ENCODE data around the gene SLC6A18. TPM values are rescaled to one million over a fixed set of nuclear protein-coding genes. Genes with fewer than 3 reads are reported as not detected.

Gene SLC6A18
- total and polyA plus RNA-seq, 2 of the 4 experiments (the other 2 are of a cell fraction), result not detected

DNA sequence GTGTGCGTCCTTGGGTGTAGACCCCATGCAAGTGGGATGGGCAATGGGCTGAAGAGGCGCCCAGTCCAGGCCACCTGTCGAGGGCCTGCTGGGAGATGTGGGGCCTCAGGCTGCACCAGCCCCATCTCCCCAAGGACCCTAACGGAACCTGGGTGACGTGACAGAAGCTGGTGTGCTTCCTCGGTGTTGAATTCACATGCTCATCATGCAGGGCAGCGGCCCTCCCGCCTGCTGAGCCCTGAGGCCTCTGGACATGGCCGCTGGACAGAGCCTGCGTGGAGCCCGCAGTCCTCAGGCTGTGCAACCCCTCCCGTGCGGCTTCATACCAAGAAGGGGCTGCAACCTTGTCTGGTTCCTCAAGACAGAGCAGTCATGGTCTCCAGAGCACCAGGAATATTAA is 42.9 kb downstream of the SLC6A18 start:
- dilution Hi-C loops (cut with HindIII; ENCODE audit: low sequenced_read_pairs, unreplicated experiment), result no loop called here
- 52% methylated on average over 5 of the region's 13 CpGs; no CpG with 5 or more reads in 1 of the 2 experiments for WGBS, 2 experiments (ENCODE audit: extremely low coverage in 2 of 2, insufficient read length in 1 of 2)

More for the DNA sequence above, 42.9 kb downstream of the SLC6A18 start:
- Histone ChIP-seq H2BK20ac (ENCODE audit: low read depth, low read length) (no peak overlapping the region), H3K56ac (ENCODE audit: extremely low read depth, insufficient read depth, low read length) (no peak overlapping the region), H3K14ac (replicated peaks; ENCODE audit: low read depth, low read length) (no peak overlapping the region), H3K4me3 (ENCODE audit: insufficient read depth, low read depth, low read length) (no peak overlapping the region), H3K18ac (ENCODE audit: low read depth, low read length) (no peak overlapping the region), H4K5ac (ENCODE audit: low read depth, low read length) (no peak overlapping the region), H2AK5ac (ENCODE audit: low read depth, low read length) (no peak overlapping the region), H3K36me3 (ENCODE audit: control insufficient read depth, insufficient read depth, low read length) (no peaks in the 10 kb centered on the region), H2BK15ac (ENCODE audit: low read depth, low read length) (no peak overlapping the region), H4K91ac (ENCODE audit: insufficient read depth, low read depth, low read length) (no peak overlapping the region), H3K79me1 (ENCODE audit: low read depth in 1 of 2, low read length in 2 of 2) (no peaks in the 10 kb centered on the region), H3K23ac (ENCODE audit: low read depth, low read length) (no peak overlapping the region), H3K4me2 (ENCODE audit: low read depth, low read length) (no peak overlapping the region), H2BK120ac (ENCODE audit: low read depth, low read length) (no peak overlapping the region), H2AK9ac (replicated peaks; ENCODE audit: low read depth, low read length, poor library complexity) (no peak overlapping the region), H4K8ac (ENCODE audit: low read depth in 2 of 2, low read length in 2 of 2) (no peak overlapping the region), H4K20me1 (ENCODE audit: insufficient read depth, low read length) (no peaks in the 10 kb centered on the region), H3K27me3 (ENCODE audit: control insufficient read depth, insufficient read depth, low read length) (no peaks in the 10 kb centered on the region), H3K9ac (ENCODE audit: low read depth, low read length) (no peak overlapping the region), H3K4me1 (ENCODE audit: control insufficient read depth, insufficient read depth, low read length) (no peaks in the 10 kb centered on the region), H2BK5ac (ENCODE audit: low read depth, low read length, poor library complexity, severe bottlenecking) (no peak overlapping the region), H3K9me1 (ENCODE audit: insufficient read depth, low read length) (no peaks in the 10 kb centered on the region), H3K27ac (ENCODE audit: insufficient read depth, low read length) (no peak overlapping the region), H2AFZ (replicated peaks; ENCODE audit: low read length, poor library complexity) (no peak overlapping the region), H3K4ac (ENCODE audit: low read depth, low read length) (no peak overlapping the region), H3K9me3 (ENCODE audit: control insufficient read depth, insufficient read depth, low read length) (peaks cover 40% of the 10 kb centered on the region)
- CTCF ChIA-PET, result interaction anchor here (0.7 kb wide), 1 partner anchor 541 kb away, joined by 3 read pairs; no protein-coding TSS in a partner anchor
- BruUV-seq (replicated peaks), result no TSS peak
- in situ Hi-C loops (cut with MboI; ENCODE audit: low sequenced_read_pairs), result no loop called here
- POLR2A ChIA-PET (ENCODE audit: unreplicated experiment), result no interaction called here
- ATAC-seq (ENCODE audit: low read depth) (no peak), DNase-seq (no peak)
- TF ChIP-seq RAD21 (IDR thresholded peaks at IDR 0.05; ENCODE audit: low read length), result no peak
- no peak for TF ChIP-seq ELK1 (IDR thresholded peaks at IDR 0.05; ENCODE audit: borderline replicate concordance, low read depth, low read length)
- no peak for TF ChIP-seq NFE2L2 (IDR thresholded peaks at IDR 0.05; ENCODE audit: low read depth, low read length)
- no peak for TF ChIP-seq MAZ (IDR thresholded peaks at IDR 0.05; ENCODE audit: borderline replicate concordance, low read depth, low read length)
- TF ChIP-seq FOS (IDR thresholded peaks at IDR 0.05; ENCODE audit: low read depth, low read length), result no peak
- TF ChIP-seq, protein P1, sequence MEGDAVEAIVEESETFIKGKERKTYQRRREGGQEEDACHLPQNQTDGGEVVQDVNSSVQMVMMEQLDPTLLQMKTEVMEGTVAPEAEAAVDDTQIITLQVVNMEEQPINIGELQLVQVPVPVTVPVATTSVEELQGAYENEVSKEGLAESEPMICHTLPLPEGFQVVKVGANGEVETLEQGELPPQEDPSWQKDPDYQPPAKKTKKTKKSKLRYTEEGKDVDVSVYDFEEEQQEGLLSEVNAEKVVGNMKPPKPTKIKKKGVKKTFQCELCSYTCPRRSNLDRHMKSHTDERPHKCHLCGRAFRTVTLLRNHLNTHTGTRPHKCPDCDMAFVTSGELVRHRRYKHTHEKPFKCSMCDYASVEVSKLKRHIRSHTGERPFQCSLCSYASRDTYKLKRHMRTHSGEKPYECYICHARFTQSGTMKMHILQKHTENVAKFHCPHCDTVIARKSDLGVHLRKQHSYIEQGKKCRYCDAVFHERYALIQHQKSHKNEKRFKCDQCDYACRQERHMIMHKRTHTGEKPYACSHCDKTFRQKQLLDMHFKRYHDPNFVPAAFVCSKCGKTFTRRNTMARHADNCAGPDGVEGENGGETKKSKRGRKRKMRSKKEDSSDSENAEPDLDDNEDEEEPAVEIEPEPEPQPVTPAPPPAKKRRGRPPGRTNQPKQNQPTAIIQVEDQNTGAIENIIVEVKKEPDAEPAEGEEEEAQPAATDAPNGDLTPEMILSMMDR (conservative IDR thresholded peaks at IDR 0.05; ENCODE audit: low read depth, low read length), result no peak
- TF ChIP-seq CEBPB (IDR thresholded peaks at IDR 0.05; ENCODE audit: low read depth, low read length), result no peak
- no peak for TF ChIP-seq BHLHE40 (IDR thresholded peaks at IDR 0.05; ENCODE audit: low read depth, low read length)
- TF ChIP-seq, protein P2, sequence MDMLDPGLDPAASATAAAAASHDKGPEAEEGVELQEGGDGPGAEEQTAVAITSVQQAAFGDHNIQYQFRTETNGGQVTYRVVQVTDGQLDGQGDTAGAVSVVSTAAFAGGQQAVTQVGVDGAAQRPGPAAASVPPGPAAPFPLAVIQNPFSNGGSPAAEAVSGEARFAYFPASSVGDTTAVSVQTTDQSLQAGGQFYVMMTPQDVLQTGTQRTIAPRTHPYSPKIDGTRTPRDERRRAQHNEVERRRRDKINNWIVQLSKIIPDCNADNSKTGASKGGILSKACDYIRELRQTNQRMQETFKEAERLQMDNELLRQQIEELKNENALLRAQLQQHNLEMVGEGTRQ (IDR thresholded peaks at IDR 0.05; ENCODE audit: low read depth, low read length), result no peak
- TF ChIP-seq RFX5 (IDR thresholded peaks at IDR 0.05; ENCODE audit: low read depth, low read length), result no peak
- TF ChIP-seq SMC3 (IDR thresholded peaks at IDR 0.05; ENCODE audit: low read depth, low read length), result no peak
- TF ChIP-seq RCOR1 (IDR thresholded peaks at IDR 0.05; ENCODE audit: insufficient replicate concordance, low read length), result no peak
- no peak for TF ChIP-seq MAFK (IDR thresholded peaks at IDR 0.05; ENCODE audit: low read depth, low read length)
- TF ChIP-seq CHD1 (IDR thresholded peaks at IDR 0.05; ENCODE audit: low read depth, low read length), result no peak
- no peak for TF ChIP-seq POLR2A (IDR thresholded peaks at IDR 0.05; ENCODE audit: low read depth, low read length)
- no peak for TF ChIP-seq MXI1 (IDR thresholded peaks at IDR 0.05; ENCODE audit: borderline replicate concordance, low read depth, low read length)
- intact Hi-C loops (cut with micrococcal nuclease), result no loop called here
